ENCODE results near the gene PCNX2. TPM values are rescaled to one million over a fixed set of nuclear protein-coding genes. Genes with fewer than 3 reads are reported as not detected.

PCNX2 gene
- total and polyA plus RNA-seq, 2 donors (not counting 1 experiment from before 2014, with no cell fraction given), result 17.6 to 34.7 TPM

DNA sequence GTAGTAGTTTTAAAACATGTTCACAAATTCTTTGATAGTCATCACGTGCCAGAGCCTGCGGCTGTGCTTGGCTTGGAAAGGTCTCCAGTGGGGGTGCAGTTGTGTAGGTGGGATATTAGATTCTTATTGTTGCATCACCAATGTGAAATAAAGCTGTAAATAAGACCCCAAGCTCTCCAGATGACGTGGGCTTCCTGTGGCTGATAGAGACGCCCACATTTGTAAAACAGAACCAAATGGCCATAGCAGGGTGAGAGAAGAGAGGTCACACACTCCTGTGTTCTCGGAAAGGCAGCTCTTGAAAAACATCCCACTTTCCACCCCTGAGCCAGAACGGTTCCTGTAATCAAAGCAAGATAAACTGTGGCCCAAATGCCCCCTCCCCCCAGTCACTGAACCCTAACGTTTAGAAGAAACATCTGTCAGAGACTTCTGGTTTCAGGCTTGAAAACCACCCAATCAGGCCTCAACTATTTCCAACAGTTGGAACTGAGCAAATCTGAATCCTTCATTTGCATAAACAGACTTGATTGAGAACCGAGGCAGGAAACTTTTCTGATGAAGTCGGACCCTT lies 351.8 kb downstream of the PCNX2 start:
- H3K27ac Mint-ChIP-seq, result no peak overlapping the region
- no peaks in the 10 kb centered on the region for H3K9me3 ChIP-seq (ENCODE audit: control extremely low read depth in 1 of 3, control insufficient read depth in 2 of 3, insufficient read depth in 1 of 3, low read length in 2 of 3)
- 42% methylated on average over 7 of the region's 9 CpGs for WGBS (ENCODE audit: insufficient coverage)
- H3K9me3 Mint-ChIP-seq (ENCODE audit: insufficient read depth), result peaks cover 5% of the 10 kb centered on the region
- peaks cover 7% of the 10 kb centered on the region for H3K27me3 Mint-ChIP-seq
- peaks cover 6 to 8% of the 10 kb centered on the region in 2 donors for H3K4me1 ChIP-seq (ENCODE audit: control insufficient read depth in 2 of 2, insufficient read depth in 2 of 2, low read length in 2 of 2)
- ChIA-PET CTCF (no interaction called here), POLR2A (no interaction called here)
- intact Hi-C loops (cut with micrococcal nuclease), result no loop called here
- H3K4me3 ChIP-seq (ENCODE audit: control extremely low read depth in 1 of 5, extremely low read depth in 1 of 5, insufficient read depth in 1 of 5, low read depth in 2 of 5, low read length in 4 of 5), result no peak overlapping the region
- H3K4me3 Mint-ChIP-seq, result no peak overlapping the region
- H3K4me2 ChIP-seq (replicated peaks; ENCODE audit: low read depth, low read length, poor library complexity, severe bottlenecking), result peak overlapping the region; percentile 10
- H2AFZ ChIP-seq (ENCODE audit: insufficient read depth, low read depth, low read length, poor library complexity, severe bottlenecking), result peak overlapping the region; percentile 32
- ATAC-seq (ENCODE audit: low read depth) (peak; percentile 5), DNase-seq (peak; percentile 12)
- H3K9ac ChIP-seq (ENCODE audit: low read length), result no peak overlapping the region
- H3K27me3 ChIP-seq (replicated peaks in 1 of 4; ENCODE audit: control extremely low read depth in 1 of 4, control insufficient read depth in 3 of 4, insufficient read depth in 4 of 4, low read length in 3 of 4), result no peaks in the 10 kb centered on the region
- H3K79me2 ChIP-seq (ENCODE audit: control insufficient read depth, insufficient read depth, low read length), result no peaks in the 10 kb centered on the region
- TF ChIP-seq, protein P1, sequence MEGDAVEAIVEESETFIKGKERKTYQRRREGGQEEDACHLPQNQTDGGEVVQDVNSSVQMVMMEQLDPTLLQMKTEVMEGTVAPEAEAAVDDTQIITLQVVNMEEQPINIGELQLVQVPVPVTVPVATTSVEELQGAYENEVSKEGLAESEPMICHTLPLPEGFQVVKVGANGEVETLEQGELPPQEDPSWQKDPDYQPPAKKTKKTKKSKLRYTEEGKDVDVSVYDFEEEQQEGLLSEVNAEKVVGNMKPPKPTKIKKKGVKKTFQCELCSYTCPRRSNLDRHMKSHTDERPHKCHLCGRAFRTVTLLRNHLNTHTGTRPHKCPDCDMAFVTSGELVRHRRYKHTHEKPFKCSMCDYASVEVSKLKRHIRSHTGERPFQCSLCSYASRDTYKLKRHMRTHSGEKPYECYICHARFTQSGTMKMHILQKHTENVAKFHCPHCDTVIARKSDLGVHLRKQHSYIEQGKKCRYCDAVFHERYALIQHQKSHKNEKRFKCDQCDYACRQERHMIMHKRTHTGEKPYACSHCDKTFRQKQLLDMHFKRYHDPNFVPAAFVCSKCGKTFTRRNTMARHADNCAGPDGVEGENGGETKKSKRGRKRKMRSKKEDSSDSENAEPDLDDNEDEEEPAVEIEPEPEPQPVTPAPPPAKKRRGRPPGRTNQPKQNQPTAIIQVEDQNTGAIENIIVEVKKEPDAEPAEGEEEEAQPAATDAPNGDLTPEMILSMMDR (IDR thresholded peaks at IDR 0.05), result no peak
- TF ChIP-seq EZH2 (IDR thresholded peaks at IDR 0.05; ENCODE audit: borderline replicate concordance, insufficient read depth, low read depth, low read length, poor library complexity, severe bottlenecking), result no peak
- H3K4me1 Mint-ChIP-seq, result peaks cover 13% of the 10 kb centered on the region
- no peaks in the 10 kb centered on the region for H4K20me1 ChIP-seq (ENCODE audit: control insufficient read depth, insufficient read depth, low read length, poor library complexity, severe bottlenecking)
- H3K27ac ChIP-seq (ENCODE audit: low read length in 2 of 2), result no peak overlapping the region
- H3K36me3 ChIP-seq (replicated peaks in 1 of 2; ENCODE audit: control extremely low read depth in 1 of 2, control insufficient read depth in 1 of 2, extremely low read depth in 1 of 2, insufficient read depth in 2 of 2, low read length in 1 of 2), result no peaks in the 10 kb centered on the region

- Histone ChIP-seq H3K4me2 (replicated peaks; ENCODE audit: low read depth, low read length, poor library complexity, severe bottlenecking) (no peak overlapping the region), H3K27me3 (replicated peaks in 1 of 4; ENCODE audit: control extremely low read depth in 1 of 4, control insufficient read depth in 3 of 4, insufficient read depth in 4 of 4, low read length in 3 of 4) (no peaks in the 10 kb centered on the region), H3K27ac (ENCODE audit: low read length in 2 of 2) (no peak overlapping the region), H3K9ac (ENCODE audit: low read length) (no peak overlapping the region), H3K79me2 (ENCODE audit: control insufficient read depth, insufficient read depth, low read length) (no peaks in the 10 kb centered on the region), H2AFZ (ENCODE audit: insufficient read depth, low read depth, low read length, poor library complexity, severe bottlenecking) (no peak overlapping the region), H3K4me3 (ENCODE audit: control extremely low read depth in 1 of 5, extremely low read depth in 1 of 5, insufficient read depth in 1 of 5, low read depth in 2 of 5, low read length in 4 of 5) (no peak overlapping the region), H4K20me1 (ENCODE audit: control insufficient read depth, insufficient read depth, low read length, poor library complexity, severe bottlenecking) (no peaks in the 10 kb centered on the region), H3K36me3 (replicated peaks in 1 of 2; ENCODE audit: control extremely low read depth in 1 of 2, control insufficient read depth in 1 of 2, extremely low read depth in 1 of 2, insufficient read depth in 2 of 2, low read length in 1 of 2) (no peaks in the 10 kb centered on the region), H3K4me1 (ENCODE audit: control insufficient read depth in 2 of 2, insufficient read depth in 2 of 2, low read length in 2 of 2) (peaks cover 6 to 8% of the 10 kb centered on the region in 2 donors), H3K9me3 (ENCODE audit: control extremely low read depth in 1 of 3, control insufficient read depth in 2 of 3, insufficient read depth in 1 of 3, low read length in 2 of 3) (no peaks in the 10 kb centered on the region)
- ChIA-PET CTCF (no interaction called here), POLR2A (no interaction called here)
- TF ChIP-seq EZH2 (IDR thresholded peaks at IDR 0.05; ENCODE audit: borderline replicate concordance, insufficient read depth, low read depth, low read length, poor library complexity, severe bottlenecking), result no peak
- TF ChIP-seq, protein P1 (IDR thresholded peaks at IDR 0.05), result no peak
- Mint-ChIP-seq H3K27ac (no peak overlapping the region), H3K4me3 (no peak overlapping the region), H3K9me3 (ENCODE audit: insufficient read depth) (peaks cover 5% of the 10 kb centered on the region), H3K27me3 (peaks cover 15% of the 10 kb centered on the region), H3K4me1 (peaks cover 13% of the 10 kb centered on the region)
- 96% methylated on average over 7 of the region's 8 CpGs for WGBS (ENCODE audit: insufficient coverage)
- DNase-seq, result no peak
- intact Hi-C loops (cut with micrococcal nuclease), result no loop called here
- ATAC-seq (ENCODE audit: low read depth), result no peak
Measured at GRCh38 chr1:232942413-232943294, 352.9 kb downstream of the PCNX2 start.

Measured in B cell (primary cell).